Measurements from ENCODE around the gene ACOD1.

DNA sequence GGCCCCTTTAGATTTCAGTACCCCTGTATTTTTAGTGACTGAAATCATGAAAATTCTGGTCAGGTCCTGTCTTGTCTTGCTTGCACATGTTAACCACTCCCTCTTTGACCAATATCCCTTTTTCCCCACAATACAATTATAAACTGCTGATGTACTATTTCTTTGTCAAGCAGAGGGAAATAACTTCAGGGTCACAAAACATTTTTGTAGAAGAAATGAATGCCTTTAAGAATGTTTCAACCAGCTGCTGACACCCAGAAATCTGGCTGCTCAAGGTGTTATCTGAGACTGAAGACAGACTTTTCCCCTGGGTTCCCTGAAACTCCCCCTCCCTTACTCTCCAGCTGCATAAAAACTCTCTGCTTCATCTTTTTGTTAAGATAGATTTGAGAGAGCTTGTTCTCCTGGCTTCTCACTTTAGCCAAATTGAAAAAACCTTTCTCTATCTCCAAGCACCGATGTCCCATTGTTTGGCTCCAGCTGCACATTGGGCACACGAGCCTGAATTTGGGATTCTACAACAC, 18.4 kb upstream of the ACOD1 start:
- TF ChIP-seq CTCF (IDR thresholded peaks at IDR 0.05; ENCODE audit: borderline replicate concordance, extremely low read depth, low read length, poor library complexity, severe bottlenecking) (no peak), EZH2 (IDR thresholded peaks at IDR 0.05; ENCODE audit: borderline replicate concordance, low read depth, low read length, severe bottlenecking) (no peak)
